ENCODE measurements around the gene NSD2. TPM values are rescaled to one million over a fixed set of nuclear protein-coding genes. Genes with fewer than 3 reads are reported as not detected.
"Not testable (repeated sequence)": the region's sequence is repeated elsewhere in the genome, so short reads cannot be mapped to it uniquely, and the experiment has no call there.

NSD2 gene
- total RNA-seq, 6 experiments from 2014 or later: 65.2 to 121 (median 109) TPM

- no peaks in the 10 kb centered on the region for H3K9me3 Mint-ChIP-seq
- peak overlapping the region; percentile 58 for H3K27ac Mint-ChIP-seq
These were observed 36.8 kb downstream of the NSD2 start for GRCh38 chr4:1907848-1908525.

DNA sequence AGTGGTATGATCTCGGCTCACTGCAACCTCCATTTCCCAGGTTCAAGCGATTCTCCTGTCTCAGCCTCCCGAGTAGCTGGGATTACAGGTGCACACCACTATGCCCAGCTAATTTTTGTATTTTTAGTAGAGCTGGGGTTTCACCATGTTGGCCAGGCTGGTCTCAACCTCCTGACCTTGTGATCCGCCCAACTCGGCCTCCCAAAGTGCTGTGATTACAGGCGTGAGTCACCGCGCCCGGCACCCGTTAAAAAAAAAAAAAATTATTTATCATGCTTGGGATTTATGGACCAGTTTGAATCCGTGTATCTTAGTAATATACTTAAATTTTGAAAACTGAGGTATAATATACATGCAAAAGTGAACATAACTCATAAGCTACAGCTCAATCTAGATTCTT, 38.5 kb downstream of the NSD2 start:
- Mint-ChIP-seq H3K36me3 (ENCODE audit: low read depth) (peaks cover 23% of the 10 kb centered on the region; the same call in 1 of the 2 replicates), H3K4me1 (ENCODE audit: low read depth) (peaks cover 41% of the 10 kb centered on the region), H3K27ac (0 out of 2 replicates have a peak overlapping the region, but pooled peaks have one; percentile 6)
- H3K4me3 Mint-ChIP-seq; DNase-seq; H3K9me3 Mint-ChIP-seq; H3K27me3 Mint-ChIP-seq (ENCODE audit: insufficient read depth): not testable (repeated sequence)

More at GRCh38 chr4:1907848-1908525, 36.8 kb downstream of the NSD2 start:
- no peak for DNase-seq
- no peak overlapping the region for H3K4me3 Mint-ChIP-seq
- H3K4me1 Mint-ChIP-seq (ENCODE audit: low read depth): peaks cover 32% of the 10 kb centered on the region
- H3K27me3 Mint-ChIP-seq (ENCODE audit: insufficient read depth): no peaks in the 10 kb centered on the region
- peaks cover 19% of the 10 kb centered on the region; the same call in 1 of the 2 replicates for H3K36me3 Mint-ChIP-seq (ENCODE audit: low read depth)
- no peak for TF ChIP-seq CTCF (IDR thresholded peaks at IDR 0.05)

GRCh38 chr4:1910643-1911042, 39.5 kb downstream of the NSD2 start:
- Mint-ChIP-seq H3K27ac (peak overlapping the region; percentile 30), H3K4me3 (no peak overlapping the region), H3K9me3 (no peaks in the 10 kb centered on the region), H3K27me3 (ENCODE audit: insufficient read depth) (peaks cover 2% of the 10 kb centered on the region; the same call in 1 of the 2 replicates), H3K36me3 (ENCODE audit: low read depth) (peaks cover 23% of the 10 kb centered on the region; the same call in 1 of the 2 replicates), H3K4me1 (ENCODE audit: low read depth) (peaks cover 41% of the 10 kb centered on the region)
- peak; percentile 74 for TF ChIP-seq CTCF (IDR thresholded peaks at IDR 0.05)
- DNase-seq: peak; percentile 40

DNA sequence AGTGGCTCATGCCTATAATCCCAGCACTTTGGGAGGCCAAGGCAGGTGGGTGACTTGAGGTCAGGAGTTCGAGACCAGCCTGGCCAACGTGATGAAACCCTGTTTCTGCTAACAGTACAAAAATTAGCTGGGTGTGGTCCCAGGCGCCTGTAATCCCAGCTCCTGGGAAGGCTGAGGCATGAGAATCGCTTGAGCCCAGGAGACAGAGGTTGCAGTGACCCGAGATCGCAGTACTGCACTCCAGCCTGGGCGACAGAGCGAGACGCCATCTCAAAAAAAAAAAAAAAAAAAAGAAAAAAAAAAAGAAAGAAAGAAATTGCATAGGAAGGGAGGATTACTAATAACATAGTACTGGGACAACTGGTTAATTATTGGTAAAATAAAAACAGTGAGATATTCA, 40.1 kb downstream of the NSD2 start:
- peaks cover 23% of the 10 kb centered on the region; the same call in 1 of the 2 replicates for H3K36me3 Mint-ChIP-seq (ENCODE audit: low read depth)
- DNase-seq; H3K27me3 Mint-ChIP-seq (ENCODE audit: insufficient read depth); H3K9me3 Mint-ChIP-seq; H3K27ac Mint-ChIP-seq; H3K4me3 Mint-ChIP-seq: not testable (repeated sequence)
- peaks cover 41% of the 10 kb centered on the region for H3K4me1 Mint-ChIP-seq (ENCODE audit: low read depth)

DNA sequence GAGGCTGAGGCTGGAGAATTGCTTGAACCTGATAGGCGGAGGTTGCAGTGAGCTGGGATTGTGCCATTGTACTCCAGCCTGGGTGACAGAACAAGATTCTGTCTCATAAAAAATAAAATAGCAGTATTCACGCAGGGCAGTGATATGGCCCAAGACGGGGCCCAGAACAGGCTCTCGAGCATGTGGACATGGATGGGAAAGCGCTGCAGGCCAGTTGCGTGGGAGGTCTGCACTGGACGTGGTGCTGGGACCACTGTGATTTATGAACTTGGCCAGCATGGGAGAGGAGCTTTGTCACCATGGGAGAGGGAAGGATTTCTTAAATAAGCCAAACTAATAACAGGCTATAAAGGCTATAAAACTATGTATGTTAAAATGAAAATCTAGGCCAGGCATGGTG, 51.6 kb downstream of the NSD2 start:
- H3K4me1 Mint-ChIP-seq (ENCODE audit: low read depth): peaks cover 22% of the 10 kb centered on the region
- no peaks in the 10 kb centered on the region; the same call in 1 of the 2 replicates for H3K27me3 Mint-ChIP-seq (ENCODE audit: insufficient read depth)
- TF ChIP-seq CTCF (IDR thresholded peaks at IDR 0.05): no peak
- no peak overlapping the region for H3K4me3 Mint-ChIP-seq
- no peak for DNase-seq
- no peaks in the 10 kb centered on the region for H3K9me3 Mint-ChIP-seq
- no peak overlapping the region for H3K27ac Mint-ChIP-seq
- peaks cover 16% of the 10 kb centered on the region for H3K36me3 Mint-ChIP-seq (ENCODE audit: low read depth)

DNA sequence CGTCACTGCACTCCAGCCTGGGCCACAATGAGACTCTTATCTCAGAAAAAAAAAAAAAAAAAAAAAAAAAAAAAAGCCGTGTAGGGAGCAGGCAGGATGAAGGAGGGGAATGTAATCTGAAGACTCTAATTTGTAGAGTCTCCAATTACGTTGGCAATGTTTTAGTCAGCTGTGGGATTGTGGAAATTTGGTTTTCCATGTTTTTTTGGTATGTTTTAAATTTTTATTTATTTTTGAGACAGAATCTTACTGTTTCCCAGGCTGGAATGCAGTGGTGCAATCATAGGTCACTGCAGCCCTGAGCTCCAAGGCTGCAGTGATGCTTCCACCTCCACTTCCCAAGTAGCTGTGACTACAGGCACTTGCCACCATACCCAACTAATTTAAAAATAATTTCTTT, 56.5 kb downstream of the NSD2 start:
- peaks cover 17% of the 10 kb centered on the region for H3K4me1 Mint-ChIP-seq (ENCODE audit: low read depth)
- H3K4me3 Mint-ChIP-seq: no peak overlapping the region
- no peak for DNase-seq
- H3K9me3 Mint-ChIP-seq: no peaks in the 10 kb centered on the region
- H3K36me3 Mint-ChIP-seq (ENCODE audit: low read depth): peaks cover 32% of the 10 kb centered on the region
- no peak overlapping the region for H3K27ac Mint-ChIP-seq
- no peaks in the 10 kb centered on the region; the same call in 1 of the 2 replicates for H3K27me3 Mint-ChIP-seq (ENCODE audit: insufficient read depth)
- TF ChIP-seq CTCF (IDR thresholded peaks at IDR 0.05): no peak

Data from HFFc6 (cell line).